ENCODE results near the gene STK11.
A peak's percentile ranks its signal among the peaks of the same experiment; 100 is the strongest.
"Not testable (repeated sequence)": the region's sequence is repeated elsewhere in the genome, so short reads cannot be mapped to it uniquely, and the experiment has no call there.

STK11 gene

DNA sequence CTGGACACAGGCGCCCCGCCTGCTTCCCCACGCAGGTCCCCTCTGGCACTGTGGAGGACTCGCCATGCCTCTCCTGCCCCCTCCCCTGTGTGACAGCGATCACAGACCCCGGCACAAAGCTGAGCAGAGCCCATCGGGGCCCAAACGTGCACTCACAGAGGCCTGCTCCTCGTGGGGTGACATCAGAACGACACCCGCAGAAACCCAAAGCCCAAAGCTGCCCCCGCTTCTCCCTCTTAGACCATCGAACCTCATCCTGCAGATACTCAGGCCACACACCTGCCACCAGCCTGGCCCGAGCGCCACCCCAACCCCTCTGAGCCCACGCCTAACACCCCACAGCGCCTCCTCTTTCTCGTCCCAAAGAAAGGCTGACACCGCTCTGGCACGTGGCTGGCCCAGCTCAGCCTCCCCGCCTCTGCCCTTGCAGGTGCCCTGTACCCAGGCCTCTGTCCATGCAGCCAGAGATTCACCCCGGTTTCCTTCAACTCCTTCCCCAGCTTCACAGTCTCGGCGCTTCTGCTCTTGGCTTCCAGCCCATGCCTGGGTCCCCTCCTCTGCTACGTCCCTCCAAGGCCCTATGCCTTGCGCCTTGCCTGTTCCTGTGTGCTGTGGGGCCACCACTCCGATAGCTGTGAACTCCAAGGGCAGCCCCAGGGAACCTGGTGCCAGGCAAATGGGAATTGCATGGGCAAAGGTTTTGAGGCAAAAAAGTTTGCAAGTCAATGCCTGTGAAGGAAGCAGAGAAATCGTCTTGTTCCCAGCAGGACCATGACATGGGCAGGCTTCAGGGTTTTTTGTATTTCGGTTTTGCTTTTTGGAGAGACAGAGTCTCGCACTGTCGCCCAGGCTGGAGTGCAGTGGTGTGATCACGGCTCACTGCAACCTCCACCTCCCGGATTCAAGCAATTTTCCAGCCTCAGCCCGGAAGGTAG is 33.1 kb downstream of the STK11 start:
- DNase-seq (ENCODE audit: low read depth): no peak

DNA sequence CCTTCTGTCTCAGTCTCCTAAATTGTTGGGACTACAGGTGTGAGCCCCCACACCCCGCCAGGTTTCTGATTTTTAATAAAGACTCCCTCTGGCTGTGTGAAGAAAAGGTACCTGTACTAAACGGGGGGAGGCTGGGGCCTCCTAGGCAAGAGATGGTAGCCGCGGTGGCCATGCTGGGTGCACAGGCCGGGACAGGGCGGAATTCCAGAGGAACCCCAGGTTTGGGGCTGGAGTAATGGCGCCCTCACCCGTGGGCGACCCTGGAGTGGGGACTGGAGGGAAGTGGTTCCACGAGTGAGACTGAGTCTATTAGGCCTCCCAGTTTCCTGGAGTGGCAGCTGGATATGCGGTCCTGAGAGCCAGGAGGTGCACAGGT is 33.8 kb downstream of the STK11 start:
- DNase-seq (ENCODE audit: low read depth): no peak

DNA sequence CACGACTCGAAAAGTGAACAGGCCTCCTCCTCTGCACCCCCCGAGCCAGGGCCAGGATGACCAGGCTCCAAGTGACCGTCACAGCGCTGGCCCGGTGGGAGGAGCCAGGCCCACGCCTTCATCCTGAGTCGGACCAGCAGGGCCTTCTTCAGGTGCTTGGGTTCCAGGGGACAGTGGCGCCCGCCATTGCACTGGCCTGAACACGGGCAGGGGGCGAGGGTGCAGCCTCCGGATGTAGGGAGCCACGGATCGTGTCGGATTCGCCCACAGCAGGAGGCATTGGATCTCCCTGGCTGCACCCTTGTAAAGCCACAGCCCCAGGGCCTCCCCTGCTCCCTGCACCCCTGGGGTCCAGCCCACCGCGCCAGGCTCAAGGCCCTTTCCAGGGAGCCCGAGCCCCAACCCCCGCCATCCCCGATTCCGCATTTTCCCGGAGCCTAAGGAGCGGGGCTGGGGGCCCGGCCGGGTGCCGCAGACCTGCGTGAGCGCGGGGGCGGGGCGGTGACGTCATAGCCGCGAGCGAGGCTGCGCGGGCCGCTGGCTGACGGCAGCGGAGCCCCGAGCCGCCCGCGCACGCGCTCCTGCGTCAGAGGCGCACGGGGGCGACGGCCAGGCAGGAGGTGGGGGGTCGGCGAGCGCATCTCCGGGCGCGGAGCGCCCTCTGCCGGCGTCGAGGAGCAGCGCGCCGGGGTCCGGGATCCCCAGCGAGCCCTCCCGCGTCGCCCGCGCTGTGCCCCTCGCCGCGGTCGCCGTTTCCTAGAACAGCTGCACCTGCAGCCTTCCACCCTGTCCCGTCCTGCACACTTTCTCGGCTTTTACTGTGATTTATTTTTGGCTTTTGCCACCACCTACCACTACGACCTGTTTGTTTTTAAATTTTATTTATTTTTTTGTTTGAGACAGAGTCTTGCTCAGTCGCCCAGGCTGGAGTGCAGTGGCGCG is 34.5 kb downstream of the STK11 start:
- peak; percentile 96 for DNase-seq (ENCODE audit: low read depth)

DNA sequence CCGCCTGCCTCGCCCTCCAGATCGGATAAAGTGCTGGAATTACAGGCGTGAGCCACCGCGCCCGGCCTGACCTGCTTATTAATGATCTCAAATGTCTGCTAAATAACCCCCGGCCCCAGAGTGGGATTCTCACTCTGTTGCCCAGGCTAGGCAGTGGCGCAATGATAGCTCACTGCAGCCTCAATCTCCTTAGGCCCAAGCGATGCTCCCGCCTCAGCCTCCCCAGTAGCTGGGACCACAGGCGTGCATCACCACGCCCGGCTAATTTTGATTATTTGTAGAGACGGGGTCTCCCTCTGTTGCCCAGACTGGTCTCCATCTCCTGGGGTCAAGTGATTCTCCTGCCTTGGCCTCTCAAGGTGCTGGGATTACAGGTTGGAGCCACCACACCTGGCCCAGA is 35.3 kb downstream of the STK11 start:
- no peak for DNase-seq (ENCODE audit: low read depth)

DNA sequence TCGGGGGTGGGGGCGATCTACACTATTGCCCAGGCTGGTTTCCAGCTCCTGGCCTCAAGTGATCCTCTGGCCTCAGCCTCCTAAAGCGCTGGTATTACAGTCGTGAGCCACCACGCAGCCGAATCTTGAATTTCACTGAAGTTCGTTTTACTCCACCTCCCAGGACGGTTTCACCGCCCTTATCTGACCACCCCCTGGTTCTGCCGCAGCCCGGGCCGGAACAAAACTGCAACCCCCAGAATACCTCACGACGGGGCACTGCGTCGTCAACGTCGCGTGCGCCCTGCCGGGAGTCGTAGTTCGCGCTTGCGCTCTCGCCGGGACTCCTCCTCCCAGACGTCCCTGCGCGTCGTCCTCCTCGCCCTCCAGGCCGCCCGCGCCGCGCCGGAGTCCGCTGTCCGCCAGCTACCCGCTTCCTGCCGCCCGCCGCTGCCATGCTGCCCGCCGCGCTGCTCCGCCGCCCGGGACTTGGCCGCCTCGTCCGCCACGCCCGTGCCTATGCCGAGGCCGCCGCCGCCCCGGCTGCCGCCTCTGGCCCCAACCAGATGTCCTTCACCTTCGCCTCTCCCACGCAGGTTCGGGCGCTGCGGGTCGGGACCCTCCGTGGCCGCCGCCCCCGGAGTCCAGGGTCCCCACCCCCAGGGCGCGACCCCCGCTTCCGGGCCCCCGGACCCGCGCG is 36.0 kb downstream of the STK11 start, which contains the start of gene ATP5F1D:
TSS of gene ATP5F1D (plus strand) at position 335 of the 679 bp plus-strand sequence. CDS start at position 435, 100 bp downstream.
- DNase-seq (ENCODE audit: low read depth): peak; percentile 95

DNA sequence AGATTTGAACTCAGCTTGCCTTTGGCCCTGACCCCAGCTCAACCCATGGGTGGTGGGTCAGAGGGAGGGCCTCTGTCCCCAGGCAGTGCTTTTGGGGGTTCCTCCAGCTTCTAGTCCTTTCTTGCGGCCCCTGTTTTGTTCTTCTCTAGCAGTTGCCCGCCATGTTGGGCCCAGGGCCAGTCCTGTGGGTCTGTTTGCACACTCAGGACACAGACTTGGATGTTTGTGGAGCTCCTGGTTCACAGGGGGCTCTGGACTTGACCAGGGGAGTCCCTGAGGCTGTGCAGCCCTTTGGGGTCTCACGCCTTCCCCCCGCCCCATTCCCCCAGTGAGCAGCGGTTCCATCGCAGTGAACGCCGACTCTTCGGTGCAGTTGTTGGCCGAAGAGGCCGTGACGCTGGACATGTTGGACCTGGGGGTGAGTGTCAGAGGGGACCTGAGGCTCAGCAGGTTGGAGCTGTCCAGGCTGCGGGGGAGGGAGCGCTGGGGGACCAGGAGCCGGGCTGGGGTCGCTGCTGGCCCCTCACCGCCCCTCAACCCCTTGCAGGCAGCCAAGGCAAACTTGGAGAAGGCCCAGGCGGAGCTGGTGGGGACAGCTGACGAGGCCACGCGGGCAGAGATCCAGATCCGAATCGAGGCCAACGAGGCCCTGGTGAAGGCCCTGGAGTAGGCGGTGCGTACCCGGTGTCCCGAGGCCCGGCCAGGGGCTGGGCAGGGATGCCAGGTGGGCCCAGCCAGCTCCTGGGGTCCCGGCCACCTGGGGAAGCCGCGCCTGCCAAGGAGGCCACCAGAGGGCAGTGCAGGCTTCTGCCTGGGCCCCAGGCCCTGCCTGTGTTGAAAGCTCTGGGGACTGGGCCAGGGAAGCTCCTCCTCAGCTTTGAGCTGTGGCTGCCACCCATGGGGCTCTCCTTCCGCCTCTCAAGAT is 38.5 kb downstream of the STK11 start:
- peak; percentile 86 for DNase-seq (ENCODE audit: low read depth)

DNA sequence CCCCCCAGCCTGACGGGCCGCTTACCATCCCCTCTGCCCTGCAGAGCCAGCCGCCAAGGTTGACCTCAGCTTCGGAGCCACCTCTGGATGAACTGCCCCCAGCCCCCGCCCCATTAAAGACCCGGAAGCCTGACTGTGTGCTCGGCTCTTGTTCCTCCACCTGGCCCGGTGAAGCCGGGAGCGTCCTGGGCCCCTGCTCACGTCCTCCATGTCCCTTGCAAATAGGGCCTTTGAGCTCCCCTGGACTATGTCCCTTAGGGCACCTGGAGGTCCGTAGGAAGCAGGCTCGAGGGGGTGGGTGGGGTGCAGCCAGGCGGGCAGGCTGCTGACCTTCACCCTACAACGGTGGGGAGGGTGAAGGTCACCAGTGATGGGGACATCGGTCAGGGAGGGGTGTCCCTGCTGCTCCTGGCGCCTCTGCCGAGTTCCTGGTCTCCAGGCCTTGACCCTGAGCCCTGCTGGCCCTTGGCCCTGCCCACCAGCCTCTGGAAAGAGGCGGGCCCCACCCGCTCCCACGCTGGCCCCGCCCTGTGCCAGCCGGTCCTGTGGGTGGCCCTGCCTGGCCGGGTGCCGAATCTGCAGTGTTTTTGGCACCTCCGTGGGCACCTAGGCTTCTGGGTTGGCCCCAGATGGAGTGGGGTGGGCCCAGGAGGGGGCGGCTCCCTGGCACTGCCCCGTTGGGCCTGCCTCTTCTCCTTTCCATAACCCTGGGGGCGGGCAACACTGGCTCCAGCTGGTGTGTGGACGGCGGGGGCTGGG is 39.3 kb downstream of the STK11 start:
- no peak for DNase-seq (ENCODE audit: low read depth)

DNA sequence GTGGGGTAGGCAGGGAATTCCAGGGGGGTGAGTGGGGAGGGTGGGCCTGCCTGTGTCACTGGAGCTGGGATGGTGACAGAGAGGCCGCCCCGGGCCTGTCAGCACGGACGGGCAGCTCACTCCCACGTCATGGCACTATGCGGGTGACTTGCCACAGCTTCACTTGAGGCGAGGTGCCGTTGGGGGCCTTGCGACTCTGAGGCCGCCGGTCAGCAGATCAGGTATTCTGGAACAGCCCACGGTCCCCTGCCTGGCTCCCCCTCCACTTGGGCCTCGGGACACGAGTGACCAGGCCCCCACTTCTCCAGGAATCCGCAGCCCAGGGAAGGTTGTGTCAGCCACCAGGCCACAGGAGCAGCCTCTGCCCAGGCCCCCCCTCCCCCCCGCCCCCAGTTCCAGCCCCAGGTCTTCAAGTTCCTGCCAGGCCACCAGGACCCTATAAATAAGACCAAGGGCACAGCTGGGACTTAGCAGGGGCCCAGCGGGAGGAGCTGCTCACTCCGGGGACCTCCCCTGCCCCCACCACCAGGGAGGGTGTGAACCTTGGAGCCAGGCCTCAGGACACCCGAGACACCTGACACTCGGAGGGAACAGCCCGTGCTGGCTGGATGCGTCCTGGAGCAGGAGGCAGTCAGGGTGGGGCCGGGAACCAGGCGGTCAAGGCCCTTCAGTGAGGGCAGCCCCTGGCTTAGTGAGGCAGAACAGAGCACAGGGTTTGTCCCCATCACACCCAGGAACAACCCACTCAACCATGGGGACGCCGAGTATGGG is 40.1 kb downstream of the STK11 start:
- no peak for DNase-seq (ENCODE audit: low read depth)

DNA sequence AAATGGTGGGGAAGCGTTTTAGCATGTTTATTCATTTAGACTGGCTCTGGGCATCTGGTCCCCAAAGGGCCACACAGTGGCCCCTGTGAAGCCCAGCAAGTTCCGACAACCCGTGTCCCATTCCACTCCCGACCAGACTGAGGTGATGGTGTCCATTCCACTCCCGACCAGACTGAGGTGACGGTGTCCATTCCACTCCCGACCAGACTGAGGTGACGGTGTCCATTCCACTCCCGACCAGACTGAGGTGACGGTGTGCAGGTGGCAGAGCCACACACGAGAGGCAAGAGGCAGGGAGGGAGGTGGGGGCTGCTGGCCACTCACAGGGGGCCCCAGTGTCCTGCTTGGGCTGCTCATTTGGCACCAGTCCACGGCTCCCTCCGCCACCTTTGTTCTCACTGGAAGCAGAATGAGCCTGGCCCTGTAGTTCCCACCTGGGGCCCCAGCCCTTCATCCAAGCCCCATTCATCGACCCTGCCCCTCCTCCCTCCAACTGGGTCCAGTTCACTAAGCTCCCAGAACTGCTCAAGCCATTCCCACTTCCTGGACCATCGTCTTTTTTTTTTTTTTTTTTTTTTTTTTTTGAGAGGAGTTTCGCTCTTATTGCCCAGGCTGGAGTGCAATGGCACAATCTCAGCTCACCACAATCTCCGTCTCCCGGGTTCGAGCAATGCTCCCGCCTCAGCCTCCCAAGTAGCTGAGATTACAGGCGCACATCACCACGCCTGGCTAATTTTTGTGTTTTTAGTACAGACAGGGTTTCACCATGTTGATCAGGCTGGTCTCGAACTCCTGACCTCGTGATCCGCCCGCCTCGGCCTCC is 40.9 kb downstream of the STK11 start:
- not testable (repeated sequence) for DNase-seq (ENCODE audit: low read depth)

DNA sequence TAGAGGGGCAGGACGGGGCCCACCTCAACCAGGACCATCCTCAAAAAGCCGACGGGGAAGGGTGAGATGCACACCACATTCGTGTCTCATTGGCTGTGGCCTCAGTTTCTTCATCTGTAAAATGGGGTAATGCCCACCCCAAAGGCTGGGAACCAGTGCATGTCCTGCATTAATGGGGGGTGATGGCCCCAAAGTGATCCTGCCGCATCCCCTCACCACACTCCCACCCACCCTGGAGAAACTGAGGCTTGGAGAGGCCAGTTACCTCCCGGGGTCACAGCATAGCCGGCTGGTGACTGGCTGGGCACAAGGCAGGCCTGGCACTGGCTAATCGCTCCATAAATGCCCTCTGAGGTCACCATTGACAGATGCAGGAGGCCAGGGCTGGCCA is 42.2 kb downstream of the STK11 start:
- DNase-seq (ENCODE audit: low read depth): no peak

DNA sequence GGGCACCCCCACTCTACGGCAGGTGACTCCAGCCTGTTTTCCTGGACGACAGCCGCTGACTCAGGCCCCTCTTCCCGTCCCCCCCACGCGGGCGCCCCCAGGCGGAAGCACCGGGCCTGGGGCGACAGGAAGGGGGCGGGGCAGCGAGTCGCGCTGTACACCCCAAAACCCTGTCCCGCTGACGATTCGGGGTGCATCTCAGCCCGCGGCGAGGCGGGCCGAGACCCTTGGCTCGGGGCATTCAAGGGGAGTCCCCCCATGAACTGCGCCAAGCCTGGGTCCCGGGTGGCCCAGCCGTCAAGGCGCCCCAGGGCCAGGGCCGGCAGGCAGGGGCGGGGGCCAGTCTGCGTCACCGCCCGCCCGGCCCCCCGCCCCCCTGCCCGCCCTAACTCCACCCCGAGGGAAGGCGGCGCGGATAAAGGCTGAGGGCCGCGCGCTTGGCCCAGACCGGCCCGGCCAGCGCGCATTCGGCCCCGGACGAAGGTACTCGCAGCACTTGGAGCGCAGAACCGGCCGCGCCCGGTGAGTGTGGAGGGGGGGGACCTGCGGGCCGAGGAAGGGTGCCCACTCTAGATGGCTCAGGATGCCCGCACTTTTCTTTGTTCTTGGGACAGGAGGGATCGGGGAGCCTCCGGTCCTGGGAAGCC is 42.7 kb downstream of the STK11 start, which contains the start of gene MIDN:
TSS of gene MIDN (plus strand) at position 445 of the 647 bp plus-strand sequence. CDS start 1,714 bp downstream, outside the sequence.
- peak; percentile 53 for DNase-seq (ENCODE audit: low read depth)

DNA sequence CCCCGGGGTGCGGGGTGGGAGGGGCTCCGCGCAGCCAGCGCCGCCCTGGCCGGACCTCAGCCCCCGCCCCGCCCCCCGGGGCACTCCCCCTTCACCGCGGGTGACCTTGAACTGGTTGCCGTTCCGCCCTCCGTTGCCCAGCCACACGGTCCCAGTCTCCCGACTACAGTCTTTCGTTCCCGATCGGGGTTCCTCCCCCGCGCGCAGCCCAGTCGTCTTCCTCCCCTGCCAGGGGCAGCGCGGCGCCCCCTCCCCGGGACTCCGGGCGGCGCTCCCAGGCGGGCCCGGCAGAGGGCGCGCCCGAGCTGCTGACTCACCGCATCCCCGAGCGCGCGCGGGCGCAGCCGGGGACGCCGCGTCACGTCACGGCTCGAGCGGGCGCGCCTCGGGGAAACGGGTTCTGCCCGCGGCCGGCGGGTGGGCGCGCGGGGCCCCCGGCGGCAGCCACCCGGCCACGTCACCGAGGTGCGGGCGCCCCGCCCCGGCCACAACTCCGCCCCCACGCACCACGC is 43.3 kb downstream of the STK11 start:
- peak; percentile 74 for DNase-seq (ENCODE audit: low read depth)

DNA sequence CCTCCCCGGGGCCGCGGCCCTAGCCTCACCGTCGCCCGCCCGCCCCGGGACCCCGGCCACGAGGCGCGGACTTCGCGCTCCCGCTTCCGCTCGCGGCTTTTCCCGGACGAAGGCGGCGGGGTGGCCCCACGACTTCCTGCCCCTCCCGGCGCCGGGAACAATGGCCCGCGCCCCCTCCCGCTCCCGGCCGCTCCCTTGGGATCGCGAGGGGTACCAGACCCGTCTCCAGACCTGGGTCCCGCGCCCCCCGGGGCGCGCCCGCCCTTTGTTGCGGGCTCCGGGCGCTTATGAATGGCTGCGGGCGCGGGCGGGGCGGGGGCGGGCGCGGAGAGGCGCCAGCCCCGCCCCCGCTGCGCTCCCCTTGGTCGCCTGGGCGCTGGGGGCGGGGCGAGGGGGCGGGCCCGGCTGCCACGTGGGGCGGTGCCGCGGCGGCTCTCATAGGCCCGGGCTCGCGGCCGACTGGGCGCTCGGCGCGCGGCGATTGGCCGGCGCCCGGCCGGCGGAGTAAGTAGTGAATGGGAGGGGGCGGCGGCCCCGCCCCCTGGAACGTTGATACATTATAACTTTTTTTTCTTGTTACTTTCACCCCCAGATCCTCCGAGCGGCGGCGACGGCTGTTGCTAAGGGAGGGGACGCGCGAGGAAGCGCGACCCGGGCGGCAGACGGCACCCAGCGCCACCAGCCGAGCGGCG is 43.9 kb downstream of the STK11 start:
- peak; percentile 88 for DNase-seq (ENCODE audit: low read depth)

DNA sequence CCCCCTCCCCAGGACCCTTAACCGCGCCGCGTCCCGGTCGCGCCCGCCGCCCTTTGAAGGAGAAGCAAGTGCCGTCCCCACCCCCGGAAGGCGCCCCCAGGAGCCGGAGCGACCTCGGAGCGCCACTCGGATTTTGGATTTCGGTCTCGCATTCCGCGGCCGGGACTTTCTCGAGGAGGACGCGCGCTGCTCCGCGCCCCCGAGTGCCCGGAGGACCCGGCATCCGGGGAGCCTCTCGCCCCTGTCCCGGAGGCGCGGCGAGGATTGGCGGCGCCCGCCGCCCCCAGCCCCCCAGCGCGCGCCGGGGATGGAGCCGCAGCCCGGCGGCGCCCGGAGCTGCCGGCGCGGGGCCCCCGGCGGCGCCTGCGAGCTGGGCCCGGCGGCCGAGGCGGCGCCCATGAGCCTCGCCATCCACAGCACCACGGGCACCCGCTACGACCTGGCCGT is 44.4 kb downstream of the STK11 start:
- DNase-seq (ENCODE audit: low read depth): no peak

DNA sequence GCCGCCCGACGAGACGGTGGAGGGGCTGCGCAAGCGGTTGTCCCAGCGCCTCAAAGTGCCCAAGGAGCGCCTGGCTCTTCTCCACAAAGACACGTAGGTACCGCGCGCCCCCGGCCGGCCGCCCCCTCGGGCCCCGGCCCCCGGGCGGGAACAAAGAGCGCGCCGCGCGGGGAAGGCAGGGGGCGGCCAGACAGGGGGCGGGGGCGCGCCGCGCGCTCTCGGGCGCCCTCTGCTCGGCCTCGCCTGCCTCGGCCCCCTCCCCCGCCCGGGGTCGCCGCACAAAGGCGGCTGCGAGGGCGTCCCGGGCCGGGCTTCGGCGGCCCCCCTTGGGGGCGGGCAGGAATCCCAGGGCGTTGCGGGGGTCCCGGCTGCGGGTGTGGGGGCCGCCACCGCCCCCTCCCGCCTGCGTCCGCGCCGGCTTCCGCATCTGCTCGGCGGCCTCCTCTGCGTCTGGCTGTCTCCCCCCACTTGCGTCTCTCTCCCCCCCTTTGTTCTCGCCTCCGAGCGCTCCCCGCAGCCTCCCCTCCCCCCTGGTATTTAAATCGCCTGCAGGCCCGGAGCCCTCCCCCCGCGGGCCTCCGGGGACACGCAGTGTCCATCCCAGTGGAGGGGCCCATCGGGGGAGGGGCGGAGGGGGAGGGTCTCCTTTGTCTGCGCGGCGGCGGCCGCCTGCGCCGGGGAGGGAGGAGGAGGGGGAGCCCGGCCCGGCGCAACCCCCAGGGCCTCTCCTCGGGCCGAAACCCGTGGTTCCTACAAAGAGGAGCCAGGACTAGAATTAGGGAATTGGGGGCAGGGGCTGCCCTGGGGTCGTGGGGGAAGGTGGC is 45.1 kb downstream of the STK11 start:
- peak; percentile 43 for DNase-seq (ENCODE audit: low read depth)

Data from activated gamma-delta T cell treated with anti-CD3 and anti-CD28 coated beads, Interleukin-2, amount 50 U/mL, for 16 hours (primary cell).